MM.1S (cell line): ENCODE data around the gene RPS6KA2.

Experiments used
- DNase-seq: peaks from one replicate; pipeline ENCODE4 v3.0.0-alpha.2; 2015
- H2AFZ ChIP-seq: fragments of 300-600 bp; sonication (generic); 2 replicates; pipeline ENCODE4 v1.6.0; 2016; ENCODE audit warnings: antibody characterized with exemption, low read length
- H3F3A ChIP-seq: fragments of 300-600 bp; sonication (generic); 2 replicates; pipeline ENCODE4 v1.6.1; 2016; ENCODE audit warnings: mild to moderate bottlenecking, antibody characterized with exemption, low read length, moderate library complexity, mixed read lengths; ENCODE audit not compliant: insufficient read depth
- H3K27ac ChIP-seq: fragments of 300-600 bp; sonication (generic); 2 replicates; pipeline ENCODE4 v1.5.1; 2016; ENCODE audit warnings: mild to moderate bottlenecking, low read length
- H3K27me3 ChIP-seq: fragments of 300-600 bp; sonication (generic); replicated peaks from 2 replicates; pipeline ENCODE4 v1.6.0; 2016; ENCODE audit warnings: low read length; ENCODE audit not compliant: insufficient read depth
- H3K36me3 ChIP-seq: fragments of 300-600 bp; sonication (generic); replicated peaks from 2 replicates; pipeline ENCODE4 v1.6.1; 2016; ENCODE audit warnings: mild to moderate bottlenecking, low read length, mixed read lengths; ENCODE audit not compliant: insufficient read depth
- H3K4me1 ChIP-seq: fragments of 300-600 bp; sonication (generic); 2 replicates; pipeline ENCODE4 v1.6.1; 2016; ENCODE audit warnings: low read length, mixed read lengths
- H3K4me2 ChIP-seq: fragments of 300-600 bp; sonication (generic); 2 replicates; pipeline ENCODE4 v1.6.0; 2016; ENCODE audit warnings: low read depth, low read length
- H3K4me3 ChIP-seq: fragments of 300-600 bp; sonication (generic); 2 replicates; pipeline ENCODE4 v1.5.1; 2016; ENCODE audit warnings: low read length, mixed read lengths
- H3K79me2 ChIP-seq: fragments of 300-600 bp; sonication (generic); 2 replicates; pipeline ENCODE4 v1.6.1; 2016; ENCODE audit warnings: mixed run types, low read length, mixed read lengths
- H3K9ac ChIP-seq: fragments of 300-600 bp; sonication (generic); 2 replicates; pipeline ENCODE4 v1.6.1; 2016; ENCODE audit warnings: low read length, mixed read lengths
- H3K9me2 ChIP-seq: fragments of 300-600 bp; sonication (generic); replicated peaks from 2 replicates; pipeline ENCODE4 v1.6.1; 2016; ENCODE audit warnings: mild to moderate bottlenecking, low read length, mixed read lengths; ENCODE audit not compliant: insufficient read depth
- H3K9me3 ChIP-seq: fragments of 300-600 bp; sonication (generic); replicated peaks from 2 replicates; pipeline ENCODE4 v1.6.1; 2016; ENCODE audit warnings: mild to moderate bottlenecking, low read length, mixed read lengths; ENCODE audit not compliant: insufficient read depth
- H4K20me1 ChIP-seq: fragments of 300-600 bp; sonication (generic); 2 replicates; pipeline ENCODE4 v1.6.1; 2016; ENCODE audit warnings: mild to moderate bottlenecking, low read length, moderate library complexity, mixed read lengths; ENCODE audit not compliant: insufficient read depth
- EZH2 ChIP-seq: fragments of 300-600 bp; sonication (generic); optimal IDR thresholded peaks from 2 replicates; pipeline ENCODE3; 2017; ENCODE audit warnings: low read depth, mild to moderate bottlenecking, antibody characterized with exemption, low read length, mixed read lengths
- EZH2phosphoT487 ChIP-seq: fragments of 300-600 bp; sonication (generic); IDR thresholded peaks from 2 replicates; pipeline ENCODE4 v1.6.1; 2018; ENCODE audit warnings: antibody characterized with exemption, low read length
- TF ChIP-seq, protein P1 (sequence below): fragments of 300-600 bp; sonication (generic); IDR thresholded peaks from 2 replicates; pipeline ENCODE4 v1.5.1; 2016; ENCODE audit warnings: antibody characterized with exemption, low read length, mixed read lengths

Gene RPS6KA2

DNA sequence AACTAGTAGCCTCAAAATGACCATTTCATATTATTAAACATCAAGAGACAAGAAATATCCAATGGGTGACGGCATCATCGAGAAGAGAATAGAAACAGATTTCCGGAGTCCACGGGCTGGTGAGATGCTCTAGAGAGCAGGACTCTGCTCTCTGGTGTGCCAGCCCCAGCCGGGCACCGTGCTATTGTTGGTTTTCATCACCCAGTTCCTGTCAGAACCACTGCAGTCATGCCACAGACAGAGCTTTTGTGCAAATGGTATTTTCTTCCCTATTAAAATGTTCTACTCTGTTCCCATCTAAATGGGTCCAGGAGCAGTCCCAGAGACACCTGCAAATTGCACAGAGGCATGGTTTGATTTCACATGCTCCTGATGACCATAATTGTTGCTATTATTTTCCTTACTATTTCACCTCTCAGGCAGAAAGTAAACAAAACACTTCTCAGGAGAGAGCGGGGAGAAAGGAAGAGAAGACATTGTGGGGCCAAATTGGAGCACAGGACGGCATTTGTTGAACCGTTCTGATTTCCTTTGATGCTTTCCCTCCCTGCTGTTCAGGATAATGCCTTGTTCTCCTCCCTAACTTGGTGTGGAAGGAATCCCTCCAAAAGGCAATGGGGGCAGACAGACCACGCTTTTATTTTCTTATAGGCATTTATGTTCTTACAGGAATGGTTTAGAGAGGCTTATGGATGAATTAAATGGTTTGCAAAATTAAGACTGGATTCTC is 29.2 kb downstream of the RPS6KA2 start:
- Histone ChIP-seq H3K27me3 (no peaks in the 10 kb centered on the region), H3K4me3 (no peak overlapping the region), H3K9ac (no peak overlapping the region), H3K79me2 (no peaks in the 10 kb centered on the region), H3K36me3 (no peaks in the 10 kb centered on the region), H2AFZ (no peak overlapping the region), H3K9me2 (no peaks in the 10 kb centered on the region), H3K4me1 (no peaks in the 10 kb centered on the region), H3K9me3 (no peaks in the 10 kb centered on the region), H3F3A (no peaks in the 10 kb centered on the region), H4K20me1 (no peaks in the 10 kb centered on the region), H3K27ac (no peak overlapping the region), H3K4me2 (no peak overlapping the region)
- DNase-seq, result no peak
- TF ChIP-seq, protein P1, sequence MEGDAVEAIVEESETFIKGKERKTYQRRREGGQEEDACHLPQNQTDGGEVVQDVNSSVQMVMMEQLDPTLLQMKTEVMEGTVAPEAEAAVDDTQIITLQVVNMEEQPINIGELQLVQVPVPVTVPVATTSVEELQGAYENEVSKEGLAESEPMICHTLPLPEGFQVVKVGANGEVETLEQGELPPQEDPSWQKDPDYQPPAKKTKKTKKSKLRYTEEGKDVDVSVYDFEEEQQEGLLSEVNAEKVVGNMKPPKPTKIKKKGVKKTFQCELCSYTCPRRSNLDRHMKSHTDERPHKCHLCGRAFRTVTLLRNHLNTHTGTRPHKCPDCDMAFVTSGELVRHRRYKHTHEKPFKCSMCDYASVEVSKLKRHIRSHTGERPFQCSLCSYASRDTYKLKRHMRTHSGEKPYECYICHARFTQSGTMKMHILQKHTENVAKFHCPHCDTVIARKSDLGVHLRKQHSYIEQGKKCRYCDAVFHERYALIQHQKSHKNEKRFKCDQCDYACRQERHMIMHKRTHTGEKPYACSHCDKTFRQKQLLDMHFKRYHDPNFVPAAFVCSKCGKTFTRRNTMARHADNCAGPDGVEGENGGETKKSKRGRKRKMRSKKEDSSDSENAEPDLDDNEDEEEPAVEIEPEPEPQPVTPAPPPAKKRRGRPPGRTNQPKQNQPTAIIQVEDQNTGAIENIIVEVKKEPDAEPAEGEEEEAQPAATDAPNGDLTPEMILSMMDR, result no peak
- TF ChIP-seq EZH2phosphoT487, result no peak
- TF ChIP-seq EZH2, result no peak

- no peaks in the 10 kb centered on the region for H3F3A ChIP-seq
- no peak overlapping the region for H3K9ac ChIP-seq
- no peak overlapping the region for H3K4me2 ChIP-seq
- H4K20me1 ChIP-seq, result no peaks in the 10 kb centered on the region
- DNase-seq, result no peak
- TF ChIP-seq EZH2phosphoT487, result no peak
- TF ChIP-seq, protein P1, result no peak
- TF ChIP-seq EZH2, result no peak
- no peaks in the 10 kb centered on the region for H3K79me2 ChIP-seq
- no peak overlapping the region for H3K27ac ChIP-seq
- no peaks in the 10 kb centered on the region for H3K27me3 ChIP-seq
- H2AFZ ChIP-seq, result no peak overlapping the region
- H3K9me2 ChIP-seq, result no peaks in the 10 kb centered on the region
- no peak overlapping the region for H3K4me3 ChIP-seq
- H3K36me3 ChIP-seq, result no peaks in the 10 kb centered on the region
- no peaks in the 10 kb centered on the region for H3K4me1 ChIP-seq
- no peaks in the 10 kb centered on the region for H3K9me3 ChIP-seq
These were observed 30.1 kb downstream of the RPS6KA2 start for GRCh38 chr6:166596776-166597507.

GRCh38 chr6:166595949-166596348 is 31.1 kb downstream of the RPS6KA2 start:
- Histone ChIP-seq H3K9ac (no peak overlapping the region), H3K9me3 (no peaks in the 10 kb centered on the region), H4K20me1 (no peaks in the 10 kb centered on the region), H3F3A (no peaks in the 10 kb centered on the region), H3K36me3 (no peaks in the 10 kb centered on the region), H3K9me2 (no peaks in the 10 kb centered on the region), H2AFZ (no peak overlapping the region), H3K4me1 (no peaks in the 10 kb centered on the region), H3K27ac (no peak overlapping the region), H3K4me3 (no peak overlapping the region), H3K79me2 (no peaks in the 10 kb centered on the region), H3K4me2 (no peak overlapping the region), H3K27me3 (no peaks in the 10 kb centered on the region)
- TF ChIP-seq EZH2 (no peak), EZH2phosphoT487 (no peak)
- TF ChIP-seq, protein P1, result no peak
- no peak for DNase-seq
